NCI-H69 (cell line): ENCODE results near the gene PIK3IP1.
"Not testable (repeated sequence)": the region's sequence is repeated elsewhere in the genome, so short reads cannot be mapped to it uniquely, and the experiment has no call there.

Experiments used
- DNase-seq: peaks from one replicate; lab custom pipeline; 2025; lab: John Stamatoyannopoulos, UW

PIK3IP1 gene

GRCh38 chr22:31292236-31292989 is at the start of gene PIK3IP1:
Gene PIK3IP1 (minus strand): TSS chr22:31292488. CDS start chr22:31292344, 144 bp downstream.
- DNase-seq: peak; percentile 95

- DNase-seq: no peak
Measured at GRCh38 chr22:31341386-31342088, 49.2 kb upstream of the PIK3IP1 start.

GRCh38 chr22:31340765-31341247 is 48.5 kb upstream of the PIK3IP1 start:
- DNase-seq: no peak

DNA sequence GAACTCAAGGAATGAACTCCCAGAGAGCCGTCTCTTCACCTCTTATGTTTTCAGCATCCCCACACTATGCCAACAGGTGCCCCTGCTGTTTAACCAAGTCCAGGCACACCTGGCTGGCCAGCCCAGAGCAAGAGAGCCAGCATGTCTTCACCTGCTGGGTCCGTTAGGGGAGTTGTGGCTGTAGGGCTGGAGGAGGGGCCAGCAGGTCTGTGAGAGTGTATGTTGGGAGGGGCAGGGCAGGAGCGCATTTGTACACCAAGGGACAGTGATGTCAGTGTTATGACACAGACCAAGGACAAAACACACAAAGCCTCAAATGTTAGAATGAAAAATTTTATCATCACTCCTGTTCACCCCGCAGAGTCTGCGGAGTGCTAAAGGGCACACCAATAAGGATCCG is 48.1 kb upstream of the PIK3IP1 start:
- no peak for DNase-seq

- DNase-seq: no peak
Measured at GRCh38 chr22:31339148-31339832, 47.0 kb upstream of the PIK3IP1 start.

- no peak for DNase-seq
Measured at GRCh38 chr22:31337178-31337577, 44.9 kb upstream of the PIK3IP1 start.

GRCh38 chr22:31334329-31334728 is 42.0 kb upstream of the PIK3IP1 start:
- DNase-seq: no peak

- DNase-seq: no peak
Measured at GRCh38 chr22:31333641-31334040, 41.4 kb upstream of the PIK3IP1 start.

DNA sequence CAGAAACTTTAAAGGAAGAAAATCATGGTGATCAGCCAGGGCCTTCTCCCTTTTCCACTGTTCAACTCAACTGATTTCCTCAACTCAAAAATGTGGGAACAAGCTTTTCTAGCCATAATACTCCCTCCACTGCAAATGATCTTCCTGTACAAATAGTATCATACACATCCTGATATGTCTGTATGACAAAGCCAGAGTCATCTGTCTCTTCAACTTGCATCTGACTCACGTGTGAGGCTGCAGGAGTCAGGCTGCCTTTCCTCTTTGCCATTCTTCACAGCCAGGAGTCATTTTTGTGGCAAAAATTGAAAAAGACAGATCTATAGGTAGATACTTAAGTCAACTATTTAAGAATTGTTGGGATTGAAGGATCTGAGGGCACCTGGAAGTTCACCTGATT is 40.6 kb upstream of the PIK3IP1 start:
- no peak for DNase-seq

DNA sequence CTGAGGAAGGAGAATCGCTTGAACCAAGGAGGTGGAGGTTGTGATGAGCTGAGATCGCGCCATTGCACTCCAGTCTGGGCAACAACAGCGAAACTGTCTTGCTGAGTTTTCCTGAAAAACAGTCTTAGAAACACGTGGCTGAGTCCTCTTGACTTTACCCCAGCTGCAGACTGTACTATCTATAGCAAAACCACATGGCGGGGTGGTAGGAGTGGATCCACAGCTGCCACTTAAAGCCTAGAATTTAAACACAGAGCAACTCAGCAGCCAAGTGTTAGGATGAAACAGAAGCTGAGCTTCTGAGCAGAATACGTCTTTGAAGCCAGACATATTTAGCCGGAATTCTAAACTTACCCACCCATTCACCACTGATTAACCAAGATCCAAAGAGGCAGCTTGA is 39.7 kb upstream of the PIK3IP1 start:
- no peak for DNase-seq

DNA sequence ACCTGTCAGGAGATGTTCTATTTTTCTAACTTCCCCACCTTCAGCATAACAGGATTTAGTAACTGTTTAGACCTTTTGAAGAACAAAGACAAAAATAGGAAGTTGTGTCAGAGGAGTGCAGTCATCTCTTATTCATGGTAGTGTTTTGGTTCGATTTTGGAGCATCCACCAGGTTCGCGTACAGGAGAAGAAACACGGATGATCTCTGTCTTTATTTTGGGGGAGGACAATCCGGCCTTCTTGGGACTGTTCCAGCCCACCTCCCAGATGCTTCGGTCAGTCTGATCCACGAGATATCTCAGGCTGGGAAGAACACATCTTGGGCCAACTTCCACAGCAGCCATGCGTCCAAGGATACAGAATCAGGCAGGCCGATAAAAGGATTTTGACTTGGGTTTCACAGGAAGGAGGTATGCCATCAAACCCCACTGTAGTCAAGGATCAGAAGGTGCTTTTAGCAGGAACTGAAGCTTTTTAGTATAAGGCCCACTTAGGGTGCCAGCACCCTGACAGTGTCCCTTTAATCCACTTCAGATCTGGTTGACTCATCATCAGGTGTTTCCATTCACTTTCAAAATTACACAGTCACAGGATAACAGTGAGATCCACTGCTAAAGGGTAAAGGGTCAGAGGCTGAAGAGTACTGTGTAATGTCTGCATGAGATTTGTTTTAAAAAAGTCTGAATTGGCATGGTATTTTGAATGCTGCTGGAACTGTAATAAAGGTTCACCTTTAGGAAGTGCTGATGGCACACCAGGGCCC is 37.3 kb upstream of the PIK3IP1 start:
- no peak for DNase-seq

DNA sequence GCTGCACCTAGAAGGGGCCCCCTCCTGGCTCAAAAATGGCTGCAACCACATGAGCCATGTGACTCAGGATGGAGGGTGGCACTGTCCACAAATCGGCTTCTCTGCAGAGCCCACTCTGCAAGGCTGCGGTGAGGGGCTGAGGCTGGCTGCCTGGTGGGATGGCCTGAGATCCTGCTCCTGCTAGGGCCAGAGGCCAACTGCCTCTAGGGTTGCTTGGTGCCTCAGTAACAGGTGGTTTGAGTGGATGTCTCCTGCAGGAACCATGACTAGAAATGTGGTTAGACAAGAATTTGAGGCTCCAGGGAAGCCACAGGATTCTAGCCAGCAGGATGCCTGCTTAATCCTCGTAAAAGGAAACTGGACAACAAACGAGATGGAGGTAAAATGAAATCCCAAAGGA is 36.7 kb upstream of the PIK3IP1 start:
- no peak for DNase-seq

DNA sequence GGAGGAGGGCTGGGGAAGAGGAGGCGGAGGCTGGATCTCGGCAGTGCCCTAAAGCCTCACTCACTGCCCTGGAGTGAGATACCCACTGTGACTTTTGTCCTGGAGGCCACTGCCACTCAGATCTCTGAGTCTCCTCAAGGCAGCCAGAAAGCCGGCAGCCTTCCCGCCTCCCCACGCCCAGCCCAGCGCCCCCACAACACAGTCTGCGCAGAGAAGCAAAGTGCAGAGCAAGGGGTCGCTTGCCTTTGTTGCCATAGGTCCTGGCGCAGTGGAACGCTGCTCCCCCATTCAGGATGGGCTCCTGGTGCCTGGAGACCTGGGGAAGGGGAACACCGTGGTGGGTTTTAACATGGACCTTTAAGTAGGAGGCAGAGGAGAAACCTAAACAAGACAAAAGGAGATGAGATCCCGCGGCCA is 36.3 kb upstream of the PIK3IP1 start:
- no peak for DNase-seq

- DNase-seq: no peak
Measured at GRCh38 chr22:31327806-31328543, 35.7 kb upstream of the PIK3IP1 start.

DNA sequence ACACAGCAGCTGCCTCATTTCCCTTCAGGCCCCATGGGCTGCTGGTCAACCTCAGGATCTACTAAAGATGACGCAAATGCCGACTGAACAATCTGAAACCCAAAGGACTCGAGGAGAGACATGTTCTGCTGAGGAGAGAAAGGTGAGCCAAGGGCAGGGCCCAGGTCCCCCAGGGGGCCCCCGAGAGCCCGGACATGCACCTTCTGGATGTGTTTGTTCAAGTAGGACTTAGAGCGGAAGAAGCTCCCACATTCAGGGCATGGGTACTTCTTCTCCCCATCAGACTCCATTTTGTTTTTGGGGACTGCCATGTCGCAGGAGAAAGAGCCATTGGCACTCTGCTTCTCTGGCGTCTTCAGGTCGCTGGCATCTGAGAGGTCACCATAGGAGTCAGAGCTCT is 34.6 kb upstream of the PIK3IP1 start:
- DNase-seq: no peak

DNA sequence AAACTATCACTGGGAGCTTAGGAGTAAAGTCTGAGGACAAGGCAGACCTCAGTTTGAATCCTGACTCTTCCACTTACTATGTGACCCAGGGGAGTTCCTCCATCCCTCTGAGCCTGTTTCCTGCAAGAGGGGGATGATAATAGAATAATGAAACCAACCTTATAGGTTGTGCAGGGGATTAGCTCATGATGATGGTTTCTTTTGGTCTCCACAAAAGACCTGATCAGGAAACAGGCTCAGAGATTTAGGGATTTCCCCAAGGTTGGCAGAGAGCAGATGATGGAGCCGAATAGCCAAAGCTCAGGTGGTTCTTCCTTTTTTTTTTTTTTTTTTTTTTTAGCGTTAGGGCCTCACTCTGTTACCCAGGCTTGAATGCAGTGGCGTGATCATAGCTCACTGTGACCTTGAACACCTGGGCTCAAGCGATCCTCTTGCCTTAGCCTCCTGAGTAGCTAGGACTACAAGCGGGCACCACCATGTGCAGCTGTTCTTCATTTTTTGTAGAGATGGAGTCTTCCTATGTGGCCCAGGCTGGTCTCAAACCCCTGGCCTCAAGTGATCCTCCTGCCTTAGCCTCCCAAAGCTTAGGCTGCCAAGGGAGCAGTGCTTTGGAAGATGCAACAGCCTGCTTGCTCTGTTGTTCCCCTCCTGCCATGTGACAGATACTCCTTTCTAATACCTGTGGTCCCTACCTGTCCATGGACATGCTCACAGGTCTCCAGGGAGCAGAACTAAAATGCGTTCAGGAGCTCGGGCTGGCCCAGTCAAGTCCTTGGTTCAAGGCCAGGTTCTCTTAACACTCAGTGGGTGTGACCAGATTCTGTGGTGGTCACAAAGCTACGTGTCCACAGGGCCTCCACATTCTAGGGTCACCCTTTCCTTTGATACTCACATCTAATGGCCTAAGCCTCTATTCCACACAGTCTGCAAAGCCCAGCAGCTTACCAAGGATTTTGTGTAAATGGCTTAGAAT is 31.6 kb upstream of the PIK3IP1 start:
- no peak for DNase-seq

DNA sequence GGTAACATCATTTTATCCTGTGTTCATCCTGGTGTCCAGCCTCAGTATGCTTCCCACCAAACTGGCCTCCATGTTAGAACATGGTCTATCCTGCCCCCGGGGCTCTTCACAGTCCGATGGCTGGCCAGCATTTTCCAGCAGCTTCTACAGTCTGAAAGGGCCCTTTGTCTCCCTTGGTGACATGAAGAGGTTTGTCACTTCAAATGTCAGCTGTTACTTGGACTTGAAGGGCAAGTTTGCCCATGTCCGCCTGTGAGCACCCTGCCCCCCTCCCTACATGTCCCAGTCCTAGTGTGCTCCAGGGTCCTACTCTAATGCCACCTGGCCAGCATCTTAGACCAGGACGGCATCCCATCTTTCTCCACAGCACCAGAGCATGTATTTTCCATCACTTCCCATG is 29.1 kb upstream of the PIK3IP1 start:
- no peak for DNase-seq

GRCh38 chr22:31314220-31314619 is 21.9 kb upstream of the PIK3IP1 start:
- DNase-seq: not testable (repeated sequence)

DNA sequence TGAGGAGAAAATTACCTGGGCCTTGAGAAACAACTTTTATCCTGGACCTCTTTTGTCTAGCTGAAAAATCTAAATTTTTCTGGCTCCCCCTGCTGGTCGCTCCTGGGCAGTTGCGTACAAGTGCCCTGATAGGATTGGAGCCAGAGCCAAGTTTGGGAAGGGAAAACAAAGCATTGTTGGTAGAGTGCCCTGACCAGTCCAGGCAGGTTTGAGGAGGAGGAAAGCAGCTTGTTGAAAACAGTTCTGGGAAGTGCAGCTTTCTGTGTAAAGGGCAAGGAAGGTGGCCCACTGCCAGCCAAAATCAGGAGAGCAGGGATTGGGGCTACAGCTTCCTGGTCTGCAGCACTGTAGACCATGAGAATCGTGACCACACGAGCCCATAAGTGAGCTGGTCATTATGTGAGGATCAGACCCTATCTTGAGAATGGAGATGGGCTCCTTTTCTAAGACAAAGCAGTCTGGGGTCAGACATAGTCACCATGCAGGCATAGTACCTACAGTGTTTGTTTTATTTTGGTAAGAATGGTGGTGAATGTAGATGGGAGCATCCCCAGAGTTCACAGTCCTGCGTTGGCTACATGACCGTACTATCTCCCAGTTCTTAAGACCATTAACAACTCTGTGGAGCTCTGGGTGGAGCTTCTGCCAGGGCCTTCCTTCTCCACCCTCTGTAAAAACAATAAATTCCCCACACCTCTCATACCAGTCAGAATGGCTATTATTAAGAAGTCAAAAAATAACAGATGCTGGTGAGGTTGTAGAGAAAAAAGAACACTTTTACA is 21.3 kb upstream of the PIK3IP1 start:
- peak; percentile 74 for DNase-seq
